DND-41 (cell line): Measurements from ENCODE around the gene TRIP4.

ENCODE experiments used
- ATAC-seq: fragments of 200-7000 bp; cut with Tn5 transposase; 3 replicates; pipeline ENCODE4 v1.9.1; 2021; ENCODE audit warnings: low read depth; ENCODE audit not compliant: insufficient read depth
- DNase-seq: peaks from one replicate; pipeline ENCODE4 v3.0.0-alpha.2; 2020
- H2AFZ ChIP-seq: 2 replicates; pipeline ENCODE4 v1.6.0; 2012; ENCODE audit warnings: low read depth, low read length
- H3K27ac ChIP-seq: 2 replicates; pipeline ENCODE4 v1.5.1; 2012; ENCODE audit warnings: low read length, inconsistent platforms
- H3K27me3 ChIP-seq: fragments of 200-600 bp; sonication (generic); 2 replicates; pipeline ENCODE4 v1.6.0; 2012; ENCODE audit warnings: low read length, mild to moderate bottlenecking, inconsistent platforms; ENCODE audit not compliant: insufficient read depth, poor library complexity
- H3K36me3 ChIP-seq: 2 replicates; pipeline ENCODE4 v1.5.1; 2012; ENCODE audit warnings: low read length, inconsistent platforms; ENCODE audit not compliant: insufficient read depth
- H3K4me1 ChIP-seq: 2 replicates; pipeline ENCODE4 v1.5.1; 2012; ENCODE audit warnings: mild to moderate bottlenecking, low read length; ENCODE audit not compliant: insufficient read depth
- H3K4me2 ChIP-seq: 2 replicates; pipeline ENCODE4 v1.6.0; 2012; ENCODE audit warnings: mild to moderate bottlenecking, moderate library complexity, low read length, inconsistent platforms; ENCODE audit not compliant: insufficient read depth
- H3K4me3 ChIP-seq, 2 experiments: fragments of 200-600 bp in 1 of 2; shearing (Covaris generic) in 1 of 2; 2 replicates each; pipeline ENCODE4 v1.5.1; 2012 to 2016; ENCODE audit warnings: inconsistent platforms in 2 of 2, low read length in 2 of 2, mild to moderate bottlenecking in 2 of 2, low read depth in 1 of 2, moderate library complexity in 1 of 2
- H3K79me2 ChIP-seq: 2 replicates; pipeline ENCODE4 v1.6.0; 2012; ENCODE audit warnings: low read length, inconsistent platforms; ENCODE audit not compliant: insufficient read depth
- H3K9ac ChIP-seq: 2 replicates; pipeline ENCODE4 v1.6.0; 2012; ENCODE audit warnings: low read depth, mild to moderate bottlenecking, inconsistent platforms, low read length, moderate library complexity
- H3K9me3 ChIP-seq: 2 replicates; pipeline ENCODE4 v1.5.1; 2012; ENCODE audit warnings: low read length, moderate library complexity, mild to moderate bottlenecking, inconsistent platforms; ENCODE audit not compliant: insufficient read depth, severe bottlenecking
- H4K20me1 ChIP-seq: 2 replicates; pipeline ENCODE4 v1.6.0; 2012; ENCODE audit warnings: low read length; ENCODE audit not compliant: insufficient read depth
- EZH2 ChIP-seq: IDR thresholded peaks from 3 replicates; pipeline ENCODE4 v1.6.1; 2012; ENCODE audit warnings: borderline replicate concordance, low read depth, mild to moderate bottlenecking, moderate library complexity, low read length, inconsistent platforms; ENCODE audit not compliant: severe bottlenecking
- TF ChIP-seq, protein P1 (sequence below): IDR thresholded peaks from 2 replicates; pipeline ENCODE4 v1.5.1; 2012; ENCODE audit warnings: borderline replicate concordance, low read length, moderate library complexity, mild to moderate bottlenecking; ENCODE audit not compliant: poor library complexity, severe bottlenecking; ENCODE audit errors: extremely low read depth

The TRIP4 gene

GRCh38 chr15:64438653-64439447 is 51.2 kb downstream of the TRIP4 start:
- Histone ChIP-seq H3K4me2 (no peak overlapping the region), H3K9ac (no peak overlapping the region), H2AFZ (no peak overlapping the region), H3K27ac (no peak overlapping the region), H3K27me3 (no peaks in the 10 kb centered on the region), H3K36me3 (no peaks in the 10 kb centered on the region), H4K20me1 (no peaks in the 10 kb centered on the region), H3K79me2 (no peaks in the 10 kb centered on the region), H3K4me3 (no peak overlapping the region), H3K4me1 (no peaks in the 10 kb centered on the region), H3K9me3 (no peaks in the 10 kb centered on the region)
- ATAC-seq (no peak), DNase-seq (no peak)
- TF ChIP-seq, protein P1, sequence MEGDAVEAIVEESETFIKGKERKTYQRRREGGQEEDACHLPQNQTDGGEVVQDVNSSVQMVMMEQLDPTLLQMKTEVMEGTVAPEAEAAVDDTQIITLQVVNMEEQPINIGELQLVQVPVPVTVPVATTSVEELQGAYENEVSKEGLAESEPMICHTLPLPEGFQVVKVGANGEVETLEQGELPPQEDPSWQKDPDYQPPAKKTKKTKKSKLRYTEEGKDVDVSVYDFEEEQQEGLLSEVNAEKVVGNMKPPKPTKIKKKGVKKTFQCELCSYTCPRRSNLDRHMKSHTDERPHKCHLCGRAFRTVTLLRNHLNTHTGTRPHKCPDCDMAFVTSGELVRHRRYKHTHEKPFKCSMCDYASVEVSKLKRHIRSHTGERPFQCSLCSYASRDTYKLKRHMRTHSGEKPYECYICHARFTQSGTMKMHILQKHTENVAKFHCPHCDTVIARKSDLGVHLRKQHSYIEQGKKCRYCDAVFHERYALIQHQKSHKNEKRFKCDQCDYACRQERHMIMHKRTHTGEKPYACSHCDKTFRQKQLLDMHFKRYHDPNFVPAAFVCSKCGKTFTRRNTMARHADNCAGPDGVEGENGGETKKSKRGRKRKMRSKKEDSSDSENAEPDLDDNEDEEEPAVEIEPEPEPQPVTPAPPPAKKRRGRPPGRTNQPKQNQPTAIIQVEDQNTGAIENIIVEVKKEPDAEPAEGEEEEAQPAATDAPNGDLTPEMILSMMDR: no peak
- TF ChIP-seq EZH2: no peak

GRCh38 chr15:64441852-64442251 is 54.2 kb downstream of the TRIP4 start:
- no peaks in the 10 kb centered on the region for H3K9me3 ChIP-seq
- no peak overlapping the region for H3K4me3 ChIP-seq

DNA sequence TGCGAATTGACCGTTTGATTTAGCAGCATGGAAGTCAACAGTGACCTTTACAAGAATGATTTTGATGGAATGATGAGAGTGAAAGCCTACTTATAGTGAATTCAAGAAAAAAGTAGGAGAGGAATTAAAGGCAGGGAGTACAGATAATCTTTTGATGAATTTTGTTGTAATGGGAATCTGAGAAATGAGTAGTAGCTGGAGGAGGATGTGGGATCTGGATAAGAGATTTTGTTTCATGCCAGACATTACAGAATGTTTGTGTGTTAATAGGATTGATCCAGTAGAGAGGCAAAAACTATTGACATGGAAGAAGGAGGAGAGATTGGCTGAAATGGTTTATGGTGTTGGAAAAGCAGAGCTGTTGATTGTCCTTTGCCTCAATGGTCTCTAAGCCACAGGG is 55.4 kb downstream of the TRIP4 start:
- TF ChIP-seq, protein P1: no peak
- no peak for TF ChIP-seq EZH2
- Histone ChIP-seq H3K79me2 (no peaks in the 10 kb centered on the region), H3K4me3 (no peak overlapping the region), H3K9ac (no peak overlapping the region), H3K9me3 (no peaks in the 10 kb centered on the region), H3K27ac (no peak overlapping the region), H4K20me1 (no peaks in the 10 kb centered on the region), H3K27me3 (no peaks in the 10 kb centered on the region), H3K4me1 (no peaks in the 10 kb centered on the region), H3K36me3 (peaks cover 8% of the 10 kb centered on the region; the same call in 1 of the 2 replicates), H2AFZ (no peak overlapping the region), H3K4me2 (no peak overlapping the region)
- DNase-seq (no peak), ATAC-seq (no peak)

More at GRCh38 chr15:64441852-64442251, 54.2 kb downstream of the TRIP4 start:
- Histone ChIP-seq H3K9ac (no peak overlapping the region), H3K4me2 (no peak overlapping the region), H2AFZ (no peak overlapping the region), H3K27me3 (no peaks in the 10 kb centered on the region), H3K79me2 (no peaks in the 10 kb centered on the region), H3K27ac (no peak overlapping the region), H3K36me3 (peaks cover 3% of the 10 kb centered on the region; the same call in 1 of the 2 replicates), H4K20me1 (no peaks in the 10 kb centered on the region), H3K4me1 (no peaks in the 10 kb centered on the region)
- ATAC-seq (no peak), DNase-seq (no peak)
- TF ChIP-seq, protein P1: no peak
- TF ChIP-seq EZH2: no peak
